Measurements from ENCODE around the gene PAK3. TPM values are rescaled to one million over a fixed set of nuclear protein-coding genes. Genes with fewer than 3 reads are reported as not detected.

The PAK3 gene
- total and polyA plus RNA-seq, 2 experiments from 2014 or later: 5.0 to 5.4 TPM

DNA sequence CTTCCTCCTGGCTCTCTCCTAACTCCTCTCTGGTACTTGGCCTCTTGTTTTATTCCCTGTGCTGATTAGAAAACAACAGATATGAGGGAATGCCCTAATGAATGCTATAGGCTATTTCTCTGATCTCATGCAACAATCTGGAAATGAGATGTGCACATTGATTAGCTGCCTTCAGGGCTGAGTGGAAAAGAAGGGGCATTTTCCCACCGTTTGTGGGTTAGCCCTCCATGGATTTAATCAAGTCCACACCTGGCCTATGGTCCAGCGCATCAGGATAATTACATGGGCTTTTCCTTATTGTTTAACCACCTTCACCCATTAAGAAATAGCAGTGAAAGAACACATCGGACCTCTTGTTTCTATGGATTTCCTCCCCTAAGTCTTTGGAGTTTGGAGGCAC is 104.3 kb downstream of the PAK3 start:
- Histone ChIP-seq H2AFZ (no peak overlapping the region), H3K27ac (ENCODE audit: low read depth) (no peak overlapping the region), H3K9me2 (ENCODE audit: insufficient read depth) (no peaks in the 10 kb centered on the region), H4K20me1 (replicated peaks; ENCODE audit: insufficient read depth) (no peaks in the 10 kb centered on the region), H3K36me3 (ENCODE audit: insufficient read depth) (no peaks in the 10 kb centered on the region), H3K4me3 (no peak overlapping the region), H3F3A (replicated peaks; ENCODE audit: low read depth) (no peaks in the 10 kb centered on the region), H3K4me1 (ENCODE audit: insufficient read depth) (no peaks in the 10 kb centered on the region), H3K79me2 (replicated peaks; ENCODE audit: insufficient read depth) (no peaks in the 10 kb centered on the region), H3K27me3 (ENCODE audit: insufficient read depth) (no peaks in the 10 kb centered on the region), H3K4me2 (no peak overlapping the region)
- peaks cover under 1% of the 10 kb centered on the region; the same call in 1 of the 3 replicates for H3K4me1 Mint-ChIP-seq
- H3K36me3 Mint-ChIP-seq (ENCODE audit: low read depth): peaks cover 5% of the 10 kb centered on the region; the same call in 1 of the 3 replicates
- no peak overlapping the region for H3K4me3 Mint-ChIP-seq
- DNase-seq (ENCODE audit: low spot score) (no peak), ATAC-seq (no peak)
- no peak overlapping the region for H3K27ac Mint-ChIP-seq
- H3K27me3 Mint-ChIP-seq (ENCODE audit: insufficient read depth, low read depth, poor library complexity): peaks cover 2% of the 10 kb centered on the region
- no peak for TF ChIP-seq NANOG (IDR thresholded peaks at IDR 0.05; ENCODE audit: borderline replicate concordance)
- TF ChIP-seq, protein P1, sequence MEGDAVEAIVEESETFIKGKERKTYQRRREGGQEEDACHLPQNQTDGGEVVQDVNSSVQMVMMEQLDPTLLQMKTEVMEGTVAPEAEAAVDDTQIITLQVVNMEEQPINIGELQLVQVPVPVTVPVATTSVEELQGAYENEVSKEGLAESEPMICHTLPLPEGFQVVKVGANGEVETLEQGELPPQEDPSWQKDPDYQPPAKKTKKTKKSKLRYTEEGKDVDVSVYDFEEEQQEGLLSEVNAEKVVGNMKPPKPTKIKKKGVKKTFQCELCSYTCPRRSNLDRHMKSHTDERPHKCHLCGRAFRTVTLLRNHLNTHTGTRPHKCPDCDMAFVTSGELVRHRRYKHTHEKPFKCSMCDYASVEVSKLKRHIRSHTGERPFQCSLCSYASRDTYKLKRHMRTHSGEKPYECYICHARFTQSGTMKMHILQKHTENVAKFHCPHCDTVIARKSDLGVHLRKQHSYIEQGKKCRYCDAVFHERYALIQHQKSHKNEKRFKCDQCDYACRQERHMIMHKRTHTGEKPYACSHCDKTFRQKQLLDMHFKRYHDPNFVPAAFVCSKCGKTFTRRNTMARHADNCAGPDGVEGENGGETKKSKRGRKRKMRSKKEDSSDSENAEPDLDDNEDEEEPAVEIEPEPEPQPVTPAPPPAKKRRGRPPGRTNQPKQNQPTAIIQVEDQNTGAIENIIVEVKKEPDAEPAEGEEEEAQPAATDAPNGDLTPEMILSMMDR (conservative IDR thresholded peaks at IDR 0.05; ENCODE audit: low read depth in 2 of 2): no peak
- TF ChIP-seq REST (IDR thresholded peaks at IDR 0.05; ENCODE audit: unreplicated experiment): no peak
- no peaks in the 10 kb centered on the region; the same call in 2 of the 3 replicates for H3K9me3 Mint-ChIP-seq

DNA sequence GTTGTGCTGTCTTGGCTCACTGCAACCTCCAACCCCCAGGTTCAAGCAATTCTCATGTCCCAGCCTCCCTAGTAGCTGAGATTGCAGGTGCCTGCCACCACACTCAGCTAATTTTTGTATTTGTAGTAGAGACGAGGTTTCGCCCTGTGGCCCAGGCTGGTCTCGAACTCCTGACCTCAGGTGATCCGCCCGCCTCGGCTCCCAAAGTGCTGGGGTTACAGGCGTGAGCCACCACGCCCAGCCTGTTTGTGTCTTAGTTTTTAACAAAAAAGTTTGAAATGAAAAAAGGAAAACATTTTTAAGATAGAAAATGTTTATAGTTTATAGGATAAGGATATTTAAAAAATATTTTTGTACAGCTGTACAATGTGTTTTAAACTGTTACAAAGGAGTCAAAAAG is 111.9 kb downstream of the PAK3 start:
- no peaks in the 10 kb centered on the region for H4K20me1 ChIP-seq (replicated peaks; ENCODE audit: insufficient read depth)
- Mint-ChIP-seq H3K4me1 (no peaks in the 10 kb centered on the region), H3K27ac (no peak overlapping the region), H3K27me3 (ENCODE audit: insufficient read depth, low read depth, poor library complexity) (no peaks in the 10 kb centered on the region), H3K4me3 (no peak overlapping the region), H3K36me3 (ENCODE audit: low read depth) (no peaks in the 10 kb centered on the region), H3K9me3 (no peaks in the 10 kb centered on the region)
- DNase-seq (ENCODE audit: low spot score) (no peak), ATAC-seq (no peak)
- H3K4me2 ChIP-seq: no peak overlapping the region
- H3K27me3 ChIP-seq (ENCODE audit: insufficient read depth): no peaks in the 10 kb centered on the region
- no peak overlapping the region for H3K27ac ChIP-seq (ENCODE audit: low read depth)
- no peaks in the 10 kb centered on the region for H3K79me2 ChIP-seq (replicated peaks; ENCODE audit: insufficient read depth)
- no peak overlapping the region for H3K4me3 ChIP-seq
- H2AFZ ChIP-seq: no peak overlapping the region
- H3K4me1 ChIP-seq (ENCODE audit: insufficient read depth): no peaks in the 10 kb centered on the region
- H3K36me3 ChIP-seq (ENCODE audit: insufficient read depth): no peaks in the 10 kb centered on the region
- H3F3A ChIP-seq (replicated peaks; ENCODE audit: low read depth): no peaks in the 10 kb centered on the region
- no peaks in the 10 kb centered on the region for H3K9me2 ChIP-seq (ENCODE audit: insufficient read depth)
- TF ChIP-seq ZNF114 (CRISPR knock-in tag; IDR thresholded peaks at IDR 0.05): no peak
- TF ChIP-seq CREB1 (CRISPR knock-in tag; IDR thresholded peaks at IDR 0.05; ENCODE audit: low read depth): no peak
- TF ChIP-seq, protein P2, sequence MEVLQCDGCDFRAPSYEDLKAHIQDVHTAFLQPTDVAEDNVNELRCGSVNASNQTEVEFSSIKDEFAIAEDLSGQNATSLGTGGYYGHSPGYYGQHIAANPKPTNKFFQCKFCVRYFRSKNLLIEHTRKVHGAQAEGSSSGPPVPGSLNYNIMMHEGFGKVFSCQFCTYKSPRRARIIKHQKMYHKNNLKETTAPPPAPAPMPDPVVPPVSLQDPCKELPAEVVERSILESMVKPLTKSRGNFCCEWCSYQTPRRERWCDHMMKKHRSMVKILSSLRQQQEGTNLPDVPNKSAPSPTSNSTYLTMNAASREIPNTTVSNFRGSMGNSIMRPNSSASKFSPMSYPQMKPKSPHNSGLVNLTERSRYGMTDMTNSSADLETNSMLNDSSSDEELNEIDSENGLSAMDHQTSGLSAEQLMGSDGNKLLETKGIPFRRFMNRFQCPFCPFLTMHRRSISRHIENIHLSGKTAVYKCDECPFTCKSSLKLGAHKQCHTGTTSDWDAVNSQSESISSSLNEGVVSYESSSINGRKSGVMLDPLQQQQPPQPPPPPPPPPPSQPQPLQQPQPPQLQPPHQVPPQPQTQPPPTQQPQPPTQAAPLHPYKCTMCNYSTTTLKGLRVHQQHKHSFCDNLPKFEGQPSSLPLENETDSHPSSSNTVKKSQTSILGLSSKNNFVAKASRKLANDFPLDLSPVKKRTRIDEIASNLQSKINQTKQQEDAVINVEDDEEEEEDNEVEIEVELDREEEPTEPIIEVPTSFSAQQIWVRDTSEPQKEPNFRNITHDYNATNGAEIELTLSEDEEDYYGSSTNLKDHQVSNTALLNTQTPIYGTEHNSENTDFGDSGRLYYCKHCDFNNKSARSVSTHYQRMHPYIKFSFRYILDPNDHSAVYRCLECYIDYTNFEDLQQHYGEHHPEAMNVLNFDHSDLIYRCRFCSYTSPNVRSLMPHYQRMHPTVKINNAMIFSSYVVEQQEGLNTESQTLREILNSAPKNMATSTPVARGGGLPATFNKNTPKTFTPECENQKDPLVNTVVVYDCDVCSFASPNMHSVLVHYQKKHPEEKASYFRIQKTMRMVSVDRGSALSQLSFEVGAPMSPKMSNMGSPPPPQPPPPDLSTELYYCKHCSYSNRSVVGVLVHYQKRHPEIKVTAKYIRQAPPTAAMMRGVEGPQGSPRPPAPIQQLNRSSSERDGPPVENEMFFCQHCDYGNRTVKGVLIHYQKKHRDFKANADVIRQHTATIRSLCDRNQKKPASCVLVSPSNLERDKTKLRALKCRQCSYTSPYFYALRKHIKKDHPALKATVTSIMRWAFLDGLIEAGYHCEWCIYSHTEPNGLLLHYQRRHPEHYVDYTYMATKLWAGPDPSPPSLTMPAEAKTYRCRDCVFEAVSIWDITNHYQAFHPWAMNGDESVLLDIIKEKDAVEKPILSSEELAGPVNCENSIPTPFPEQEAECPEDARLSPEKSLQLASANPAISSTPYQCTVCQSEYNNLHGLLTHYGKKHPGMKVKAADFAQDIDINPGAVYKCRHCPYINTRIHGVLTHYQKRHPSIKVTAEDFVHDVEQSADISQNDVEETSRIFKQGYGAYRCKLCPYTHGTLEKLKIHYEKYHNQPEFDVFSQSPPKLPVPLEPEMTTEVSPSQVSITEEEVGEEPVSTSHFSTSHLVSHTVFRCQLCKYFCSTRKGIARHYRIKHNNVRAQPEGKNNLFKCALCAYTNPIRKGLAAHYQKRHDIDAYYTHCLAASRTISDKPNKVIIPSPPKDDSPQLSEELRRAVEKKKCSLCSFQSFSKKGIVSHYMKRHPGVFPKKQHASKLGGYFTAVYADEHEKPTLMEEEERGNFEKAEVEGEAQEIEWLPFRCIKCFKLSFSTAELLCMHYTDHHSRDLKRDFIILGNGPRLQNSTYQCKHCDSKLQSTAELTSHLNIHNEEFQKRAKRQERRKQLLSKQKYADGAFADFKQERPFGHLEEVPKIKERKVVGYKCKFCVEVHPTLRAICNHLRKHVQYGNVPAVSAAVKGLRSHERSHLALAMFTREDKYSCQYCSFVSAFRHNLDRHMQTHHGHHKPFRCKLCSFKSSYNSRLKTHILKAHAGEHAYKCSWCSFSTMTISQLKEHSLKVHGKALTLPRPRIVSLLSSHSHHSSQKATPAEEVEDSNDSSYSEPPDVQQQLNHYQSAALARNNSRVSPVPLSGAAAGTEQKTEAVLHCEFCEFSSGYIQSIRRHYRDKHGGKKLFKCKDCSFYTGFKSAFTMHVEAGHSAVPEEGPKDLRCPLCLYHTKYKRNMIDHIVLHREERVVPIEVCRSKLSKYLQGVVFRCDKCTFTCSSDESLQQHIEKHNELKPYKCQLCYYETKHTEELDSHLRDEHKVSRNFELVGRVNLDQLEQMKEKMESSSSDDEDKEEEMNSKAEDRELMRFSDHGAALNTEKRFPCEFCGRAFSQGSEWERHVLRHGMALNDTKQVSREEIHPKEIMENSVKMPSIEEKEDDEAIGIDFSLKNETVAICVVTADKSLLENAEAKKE (CRISPR knock-in tag; IDR thresholded peaks at IDR 0.05): no peak
- TF ChIP-seq ETS1 (IDR thresholded peaks at IDR 0.05): no peak
- TF ChIP-seq ZNF331 (CRISPR knock-in tag; IDR thresholded peaks at IDR 0.05; ENCODE audit: low read depth): no peak
- no peak for TF ChIP-seq POLR2AphosphoS5 (IDR thresholded peaks at IDR 0.05; ENCODE audit: low read depth)
- no peak for TF ChIP-seq STAT1 (IDR thresholded peaks at IDR 0.05; ENCODE audit: unreplicated experiment)
